Fibroblast of upper back skin (primary cell): ENCODE data around the gene AP5M1.
A peak's percentile ranks its signal among the peaks of the same experiment; 100 is the strongest.
"Not testable (repeated sequence)": the region's sequence is repeated elsewhere in the genome, so short reads cannot be mapped to it uniquely, and the experiment has no call there.

ENCODE experiments used
- DNase-seq: peaks from one replicate; pipeline ENCODE4 v3.0.0-alpha.2; 2013

Gene AP5M1

DNA sequence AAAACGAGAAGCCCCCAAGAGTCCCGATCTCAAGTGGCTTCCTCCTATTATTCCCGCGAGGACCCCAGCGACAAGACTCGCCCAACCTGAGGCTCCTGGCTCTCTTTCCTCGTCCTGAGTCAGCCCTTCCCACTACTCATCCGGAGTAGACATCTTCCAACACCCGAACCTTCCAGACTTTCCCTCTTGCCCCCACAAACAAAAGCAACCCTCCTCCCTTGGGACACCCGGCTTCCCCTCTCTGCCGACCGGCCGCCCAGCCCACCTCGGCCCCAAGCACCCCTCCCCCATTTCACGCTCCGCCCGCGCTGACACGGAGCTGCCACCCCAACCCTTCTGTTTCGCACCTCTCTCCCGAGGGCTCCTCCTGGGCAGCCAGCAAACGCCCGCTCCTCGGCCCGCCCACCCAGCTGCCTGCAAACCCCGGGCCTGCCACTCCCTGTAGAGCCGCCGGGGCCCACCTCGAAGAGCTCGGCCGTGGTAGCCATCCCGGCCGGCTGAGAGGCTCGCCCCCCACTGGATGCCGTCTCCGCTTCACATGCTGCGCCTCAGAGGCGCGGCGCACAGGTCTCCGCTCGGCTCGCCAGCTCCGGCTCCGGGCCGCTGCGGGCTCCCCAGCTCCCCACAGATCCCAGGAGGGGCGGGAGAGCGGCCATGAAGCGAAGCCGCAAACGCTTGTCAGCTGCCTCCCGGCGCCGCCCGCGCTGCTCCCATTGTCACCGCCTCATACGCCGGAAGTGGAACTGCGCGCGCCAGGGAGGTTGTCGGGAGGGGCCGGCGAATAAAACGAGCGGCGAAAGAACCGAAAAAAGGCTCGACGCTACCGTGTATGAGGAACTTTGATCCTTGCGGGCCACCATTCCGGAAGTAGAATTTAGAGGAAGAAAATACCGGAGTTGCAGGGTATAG lies at the start of gene AP5M1, which contains the start of gene EXOC5:
Gene AP5M1 (plus strand): TSS at position 811 of the 909 bp plus-strand sequence. CDS start 344 bp downstream, outside the sequence.
Gene EXOC5 (minus strand): TSS at position 745 of the 909 bp plus-strand sequence. CDS start 257 bp downstream, at position 488.
- peak; percentile 90 for DNase-seq

DNA sequence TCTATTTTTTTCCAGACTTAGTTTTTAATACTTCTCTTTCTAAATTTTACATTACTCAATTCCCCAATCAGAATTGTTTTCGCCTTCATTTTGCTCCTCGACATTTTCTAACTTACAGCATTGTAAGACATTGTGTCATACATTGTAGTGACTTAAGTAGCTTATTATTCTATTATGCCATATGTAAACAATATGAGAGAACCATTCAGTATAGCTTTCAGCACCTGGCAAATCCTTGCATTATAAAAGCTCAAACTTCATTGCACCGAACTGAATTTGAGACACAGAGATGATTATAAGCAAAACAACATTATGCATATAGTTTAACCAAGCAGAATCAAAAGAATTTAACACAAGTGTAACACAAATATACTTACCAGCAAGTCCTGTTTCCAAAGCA lies 46.8 kb upstream of the AP5M1 start:
- no peak for DNase-seq

GRCh38 chr14:57227083-57227482 lies 41.7 kb upstream of the AP5M1 start:
- DNase-seq, result no peak

- not testable (repeated sequence) for DNase-seq
Observed at GRCh38 chr14:57228320-57228719, 40.5 kb upstream of the AP5M1 start.

GRCh38 chr14:57232006-57232405 lies 36.8 kb upstream of the AP5M1 start:
- DNase-seq, result no peak

DNA sequence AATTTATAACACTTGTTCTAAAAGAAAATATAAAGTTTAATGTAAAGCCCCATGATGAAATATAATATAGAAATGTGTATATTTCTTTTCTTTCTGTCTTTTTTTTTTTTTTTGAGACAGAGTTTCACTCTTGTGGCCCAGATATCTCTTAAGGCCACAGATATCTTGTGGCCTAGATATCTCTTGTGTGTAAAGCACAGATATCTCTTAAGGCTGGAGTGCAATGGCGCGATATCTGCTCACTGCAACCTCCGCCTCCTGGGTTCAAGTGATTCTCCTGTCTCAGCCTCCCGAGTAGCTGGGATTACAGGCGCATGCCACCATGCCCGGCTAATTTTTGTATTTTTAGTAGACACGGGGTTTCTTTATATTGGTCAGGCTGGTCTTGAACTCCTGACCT lies 28.7 kb upstream of the AP5M1 start:
- DNase-seq, result not testable (repeated sequence)

DNA sequence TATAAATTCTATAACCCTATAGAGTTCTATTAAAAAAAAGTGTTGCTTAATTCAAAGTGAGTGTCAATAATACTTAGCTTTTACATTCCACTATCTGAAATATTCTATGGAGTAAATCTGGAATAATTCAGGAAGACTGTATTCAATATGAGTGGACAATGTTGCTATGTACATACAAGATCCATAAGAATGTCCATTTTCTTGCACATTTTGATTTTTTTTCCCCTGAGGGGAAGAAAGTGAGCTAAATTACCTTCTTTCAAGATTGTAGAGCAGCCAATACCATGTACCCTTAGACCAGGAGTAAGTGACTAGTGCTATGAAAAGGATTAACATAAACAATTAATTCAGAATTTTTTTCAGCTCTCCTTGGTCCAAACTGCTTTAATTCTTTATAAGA lies 25.5 kb upstream of the AP5M1 start:
- no peak for DNase-seq

GRCh38 chr14:57244106-57244505 lies 24.7 kb upstream of the AP5M1 start:
- no peak for DNase-seq

DNA sequence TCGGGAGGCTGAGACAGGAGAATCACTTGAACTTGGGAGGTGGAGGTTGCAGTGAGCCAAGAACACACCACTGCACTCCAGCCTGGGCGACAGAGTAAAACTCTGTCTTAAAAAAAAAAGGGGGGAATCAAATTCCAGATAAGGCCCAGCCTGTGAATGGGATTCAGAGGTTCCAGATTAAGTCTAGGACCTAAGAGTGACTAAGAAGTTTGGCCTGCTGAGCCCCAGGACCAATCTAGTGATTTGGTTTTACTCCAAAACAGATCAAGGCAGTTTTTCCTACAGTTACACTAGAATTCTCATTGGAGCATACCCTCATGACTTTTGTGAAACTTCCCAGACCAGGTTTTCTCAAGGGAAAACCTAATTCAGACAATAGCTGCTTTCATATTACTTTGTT lies 22.8 kb upstream of the AP5M1 start:
- DNase-seq, result peak; percentile 19

DNA sequence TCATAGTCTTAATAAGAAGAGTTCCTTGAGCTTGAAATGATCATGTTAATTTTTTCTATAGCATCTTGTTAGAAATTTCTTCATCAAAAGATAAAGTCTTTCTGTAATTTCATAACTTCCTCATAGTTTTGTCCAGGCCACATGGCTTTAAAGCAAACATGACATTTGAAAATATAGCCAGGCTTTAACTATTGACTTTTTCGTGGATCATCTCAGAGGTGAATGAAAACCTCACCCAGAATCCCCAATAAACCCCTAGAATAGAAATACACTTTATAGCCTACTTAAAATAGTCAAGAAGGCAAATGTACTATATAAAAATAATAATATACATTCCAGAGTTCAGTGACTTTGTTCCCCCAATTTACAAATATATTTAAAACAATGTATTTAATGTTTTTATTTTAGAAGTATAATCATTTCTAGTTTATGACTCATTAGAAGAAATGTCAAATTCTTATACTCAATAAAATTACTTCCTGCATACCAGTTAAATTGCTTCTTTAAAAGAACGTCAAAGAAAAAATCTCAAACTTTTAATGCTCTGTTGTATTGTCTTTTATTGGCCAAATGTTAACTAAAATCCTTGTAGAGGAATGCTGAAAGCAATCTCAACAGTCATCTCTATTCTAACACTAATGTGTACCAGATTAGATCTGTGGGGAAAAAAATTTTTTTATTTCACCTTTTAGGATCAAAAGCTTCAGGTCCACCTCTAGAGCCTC lies 21.7 kb upstream of the AP5M1 start:
- peak; percentile 16 for DNase-seq

- DNase-seq, result no peak
Observed at GRCh38 chr14:57254884-57255283, 13.9 kb upstream of the AP5M1 start.

GRCh38 chr14:57258221-57258620 lies 10.6 kb upstream of the AP5M1 start:
- DNase-seq, result not testable (repeated sequence)

DNA sequence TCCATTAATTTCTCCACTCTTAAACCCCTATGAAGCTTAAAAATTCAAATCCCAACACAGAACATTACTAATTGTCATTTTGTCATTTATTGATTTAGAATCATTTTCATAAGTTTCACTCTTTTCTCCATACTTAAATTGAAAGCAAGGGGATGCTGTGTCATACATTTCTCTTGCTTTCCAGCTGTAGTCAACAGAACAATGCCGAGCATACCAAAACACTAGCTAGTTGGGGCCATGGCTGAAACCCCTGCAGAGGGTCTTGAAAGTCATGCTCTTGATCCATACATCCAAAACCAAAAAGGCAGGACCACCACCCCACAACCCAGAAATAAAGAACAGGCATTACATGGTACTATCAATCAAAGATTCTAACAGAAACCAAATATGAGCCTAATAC lies 9.1 kb upstream of the AP5M1 start:
- DNase-seq, result no peak

DNA sequence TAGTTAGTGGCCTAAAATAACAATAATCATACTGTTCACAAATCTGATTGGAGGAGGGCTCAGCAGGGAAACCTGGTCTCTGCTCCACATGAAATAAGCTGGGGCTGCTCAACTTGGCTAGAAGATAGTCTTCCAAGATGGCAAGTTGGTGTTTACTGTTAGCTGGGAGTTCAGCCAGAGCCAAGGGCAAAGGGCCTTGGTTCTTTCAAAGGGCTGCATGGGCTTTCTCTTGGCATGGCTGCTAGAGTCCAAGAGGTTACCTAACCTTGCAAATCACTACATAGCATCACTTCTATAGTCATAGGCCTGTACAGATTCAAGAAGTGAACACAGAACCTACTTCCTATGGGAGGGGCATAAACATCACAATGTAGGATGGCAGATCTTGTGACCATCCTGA lies 7.2 kb upstream of the AP5M1 start:
- no peak for DNase-seq

DNA sequence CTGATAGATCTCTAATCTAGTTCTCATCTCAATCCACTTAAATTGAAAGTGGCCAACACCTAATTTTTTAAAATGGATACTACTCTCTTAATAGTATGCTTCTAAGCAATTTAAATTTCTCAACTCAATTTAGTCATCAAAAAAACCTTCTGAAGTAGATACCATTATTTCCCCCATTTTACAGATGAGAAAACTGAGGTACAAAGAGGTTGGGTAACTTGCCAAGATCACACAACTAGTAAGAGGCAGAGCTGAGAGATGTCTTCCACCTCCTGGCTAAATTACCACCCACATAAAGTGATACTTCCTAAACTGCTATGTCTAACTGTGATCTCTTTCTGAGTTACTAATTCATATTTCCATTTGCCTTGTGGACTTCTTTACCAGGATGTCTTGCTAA lies 6.7 kb upstream of the AP5M1 start:
- no peak for DNase-seq

GRCh38 chr14:57266065-57266464 lies 2.7 kb upstream of the AP5M1 start:
- DNase-seq, result no peak

DNA sequence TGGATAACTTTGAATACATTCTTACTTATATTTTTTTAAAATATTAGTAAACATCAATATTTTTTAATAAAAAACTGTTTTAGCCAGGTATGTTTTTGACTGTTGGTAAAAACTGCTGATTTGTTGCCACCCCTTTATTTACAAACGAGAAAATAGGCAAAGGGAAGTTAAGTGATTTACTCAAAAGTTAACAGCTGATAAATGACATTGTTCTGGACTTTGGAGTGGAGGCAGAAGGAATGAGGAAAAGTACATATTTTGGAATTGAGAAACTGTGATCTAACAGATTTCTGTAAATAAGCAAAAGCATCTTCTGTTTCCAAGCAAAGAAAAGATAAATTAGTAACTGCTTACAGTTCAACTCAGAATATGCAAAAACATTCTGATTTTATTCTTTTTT lies 4.5 kb downstream of the AP5M1 start:
- no peak for DNase-seq

- no peak for DNase-seq
Observed at GRCh38 chr14:57274551-57274950, 5.8 kb downstream of the AP5M1 start.

- DNase-seq, result no peak
Observed at GRCh38 chr14:57275023-57275664, 6.4 kb downstream of the AP5M1 start.

DNA sequence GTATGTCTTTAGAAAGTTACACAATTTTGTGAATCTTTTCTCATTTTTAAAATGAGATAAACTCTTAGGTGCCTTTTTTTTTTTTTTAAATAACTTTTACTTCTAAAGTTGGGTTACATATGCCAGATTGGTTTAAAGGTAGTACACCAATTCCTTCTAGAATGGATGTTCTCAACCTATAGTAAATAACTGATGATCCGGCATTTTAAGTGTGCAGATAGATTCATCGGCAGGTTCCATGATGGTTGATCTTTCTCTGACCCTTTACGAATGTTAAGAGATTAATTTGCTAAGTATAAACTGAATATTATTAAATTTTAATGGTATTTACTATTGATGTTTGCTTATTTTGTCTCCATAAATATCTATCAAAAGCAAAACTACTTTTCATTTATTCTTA lies 8.3 kb downstream of the AP5M1 start:
- DNase-seq, result no peak

DNA sequence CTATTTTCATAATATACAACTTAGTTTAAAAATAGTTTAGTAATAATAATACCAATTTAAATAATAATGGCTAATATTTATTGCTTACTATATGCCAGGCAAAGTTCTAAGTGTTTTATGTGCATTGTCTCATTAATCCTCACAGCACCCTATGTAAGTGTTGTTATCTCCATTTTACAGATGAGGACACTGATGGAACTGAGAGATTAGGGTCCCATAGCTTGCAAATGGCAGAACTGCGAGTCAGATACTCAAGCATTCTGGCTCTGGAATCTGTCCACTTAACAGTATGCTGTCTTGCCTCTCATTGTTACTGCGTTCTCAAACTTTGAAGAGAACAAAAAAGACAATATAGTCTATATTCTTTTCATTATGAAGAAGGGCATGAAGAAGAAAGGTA lies 19.0 kb downstream of the AP5M1 start:
- DNase-seq, result no peak

DNA sequence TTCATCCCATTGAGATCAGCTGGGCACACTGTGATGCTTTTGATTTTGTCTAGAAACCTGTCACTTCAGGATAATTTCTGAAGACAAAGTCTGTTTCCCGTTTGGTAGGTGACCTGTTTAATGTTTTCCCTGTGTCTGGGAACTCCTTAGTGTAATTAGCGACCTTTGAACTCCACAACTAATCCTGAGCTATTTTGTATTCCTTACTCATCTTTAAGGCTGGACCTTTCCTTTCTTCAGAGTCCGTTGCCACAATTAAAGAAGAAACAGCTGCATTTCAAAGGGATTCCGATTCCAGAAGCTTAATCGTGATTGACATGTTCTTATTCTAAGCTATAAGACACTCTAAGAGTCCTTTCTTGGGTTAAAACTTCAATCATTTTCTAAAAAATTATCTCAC lies 22.0 kb downstream of the AP5M1 start:
- DNase-seq, result no peak
